GM19035 (cell line): Measurements from ENCODE around the gene PDCD1.
"Not testable (repeated sequence)": the region's sequence is repeated elsewhere in the genome, so short reads cannot be mapped to it uniquely, and the experiment has no call there.

Source experiments
- ATAC-seq: cut with Tn5 transposase; IDR thresholded peaks from one replicate; pipeline ENCODE4 v1.9.1; 2021; ENCODE audit not compliant: unreplicated experiment

PDCD1 gene

GRCh38 chr2:241858206-241859016 is at the start of gene PDCD1:
Gene PDCD1 (minus strand): TSS chr2:241858894. CDS start chr2:241858838, 56 bp downstream.
- ATAC-seq = peak; percentile 32

- ATAC-seq = not testable (repeated sequence)
These were observed 49.1 kb upstream of the PDCD1 start for GRCh38 chr2:241907831-241908230.

- no peak for ATAC-seq
These were observed 48.3 kb upstream of the PDCD1 start for GRCh38 chr2:241906826-241907570.

GRCh38 chr2:241906378-241906770 is 47.7 kb upstream of the PDCD1 start:
- not testable (repeated sequence) for ATAC-seq

GRCh38 chr2:241905716-241906377 is 47.2 kb upstream of the PDCD1 start:
- ATAC-seq = no peak

- no peak for ATAC-seq
These were observed 46.4 kb upstream of the PDCD1 start for GRCh38 chr2:241904791-241905710.

GRCh38 chr2:241904011-241904718 is 45.5 kb upstream of the PDCD1 start:
- ATAC-seq = no peak

- no peak for ATAC-seq
These were observed 44.7 kb upstream of the PDCD1 start for GRCh38 chr2:241903121-241904010.

GRCh38 chr2:241902357-241902991 is 43.8 kb upstream of the PDCD1 start:
- ATAC-seq = no peak

- ATAC-seq = no peak
These were observed 43.0 kb upstream of the PDCD1 start for GRCh38 chr2:241901500-241902351.

- no peak for ATAC-seq
These were observed 42.3 kb upstream of the PDCD1 start for GRCh38 chr2:241901018-241901380.

- no peak for ATAC-seq
These were observed 41.7 kb upstream of the PDCD1 start for GRCh38 chr2:241900251-241901017.

GRCh38 chr2:241898463-241899270 is 40.0 kb upstream of the PDCD1 start:
- ATAC-seq = no peak

- no peak for ATAC-seq
These were observed 38.7 kb upstream of the PDCD1 start for GRCh38 chr2:241897231-241897916.

- no peak for ATAC-seq
These were observed 38.1 kb upstream of the PDCD1 start for GRCh38 chr2:241896746-241897201.
